SIG-M5 (cell line): Measurements from ENCODE around the gene EMP2.
"Not testable (repeated sequence)": the region's sequence is repeated elsewhere in the genome, so short reads cannot be mapped to it uniquely, and the experiment has no call there.

Source experiments
- DNase-seq: peaks from one replicate; lab custom pipeline; 2025; lab: John Stamatoyannopoulos, UW

The EMP2 gene

GRCh38 chr16:10578474-10579316 is 1.7 kb downstream of the EMP2 start:
- DNase-seq: no peak

- DNase-seq: no peak
Observed at GRCh38 chr16:10577305-10578202, 2.8 kb downstream of the EMP2 start.

- DNase-seq: no peak
Observed at GRCh38 chr16:10576390-10577304, 3.8 kb downstream of the EMP2 start.

- DNase-seq: no peak
Observed at GRCh38 chr16:10575506-10576130, 4.8 kb downstream of the EMP2 start.

- DNase-seq: no peak
Observed at GRCh38 chr16:10572611-10573010, 7.8 kb downstream of the EMP2 start.

GRCh38 chr16:10571354-10571753 is 9.0 kb downstream of the EMP2 start:
- no peak for DNase-seq

GRCh38 chr16:10569621-10570020 is 10.8 kb downstream of the EMP2 start:
- no peak for DNase-seq

GRCh38 chr16:10566613-10567012 is 13.8 kb downstream of the EMP2 start:
- no peak for DNase-seq

- DNase-seq: no peak
Observed at GRCh38 chr16:10565167-10565566, 15.2 kb downstream of the EMP2 start.

GRCh38 chr16:10564591-10564990 is 15.8 kb downstream of the EMP2 start:
- no peak for DNase-seq

- DNase-seq: no peak
Observed at GRCh38 chr16:10562361-10562899, 18.0 kb downstream of the EMP2 start.

GRCh38 chr16:10561425-10561824 is 19.0 kb downstream of the EMP2 start:
- DNase-seq: no peak

- no peak for DNase-seq
Observed at GRCh38 chr16:10561001-10561400, 19.4 kb downstream of the EMP2 start.

- not testable (repeated sequence) for DNase-seq
Observed at GRCh38 chr16:10559792-10560191, 20.6 kb downstream of the EMP2 start.

- DNase-seq: no peak
Observed at GRCh38 chr16:10558746-10559641, 21.4 kb downstream of the EMP2 start.

GRCh38 chr16:10558305-10558704 is 22.1 kb downstream of the EMP2 start:
- DNase-seq: no peak

GRCh38 chr16:10557750-10558149 is 22.6 kb downstream of the EMP2 start:
- no peak for DNase-seq

- DNase-seq: no peak
Observed at GRCh38 chr16:10556236-10556635, 24.2 kb downstream of the EMP2 start.

GRCh38 chr16:10554569-10554968 is 25.8 kb downstream of the EMP2 start:
- DNase-seq: no peak

- DNase-seq: no peak
Observed at GRCh38 chr16:10552998-10553491, 27.4 kb downstream of the EMP2 start.
